Colonic mucosa (tissue), 4 donors: Measurements from ENCODE around the gene RNF144A. TPM values are rescaled to one million over a fixed set of nuclear protein-coding genes. Genes with fewer than 3 reads are reported as not detected.
A peak's percentile ranks its signal among the peaks of the same experiment; 100 is the strongest.

Source experiments
- DNase-seq: peaks from one replicate; pipeline ENCODE4 v3.0.0-alpha.2; 2020
- H3K27ac ChIP-seq: fragments of 200-600 bp; one replicate; pipeline ENCODE4 v1.8.0; 2021
- H3K27me3 ChIP-seq: fragments of 200-600 bp; one replicate; pipeline ENCODE4 v1.8.0; 2021
- H3K36me3 ChIP-seq: fragments of 200-600 bp; one replicate; pipeline ENCODE4 v1.8.0; 2021
- H3K4me1 ChIP-seq: fragments of 200-600 bp; one replicate; pipeline ENCODE4 v1.8.0; 2021; ENCODE audit warnings: mild to moderate bottlenecking
- H3K4me3 ChIP-seq: fragments of 200-600 bp; one replicate; pipeline ENCODE4 v1.8.0; 2021
- H3K9ac ChIP-seq, 2 donors: one replicate each; pipeline ENCODE4 v1.7.0; 2013; ENCODE audit warnings: control low read depth in 2 of 2, low read depth in 2 of 2, low read length in 2 of 2
- H3K9me3 ChIP-seq: fragments of 200-600 bp; one replicate; pipeline ENCODE4 v1.8.0; 2021
- intact Hi-C: fragments of 100-400 bp; cut with DNase I; formaldehyde crosslinking; loops from one replicate; pipeline ENCODE4 v1.14.1; 2022
- total RNA-seq, 2 donors: library from RNA; stranded (reverse); fragmentation: NEBNext Ultra II Directional in 1 of 2; extraction: Animal tissue kit (Norgen Biotek cat#: 25700) in 1 of 2; gene quantifications; one replicate each; pipeline ENCODE4 v1.2.1, GENCODE V29; 2021
- TF ChIP-seq, protein P1 (sequence below): fragments of 200-600 bp; IDR thresholded peaks from one replicate; pipeline ENCODE4 v1.8.0; 2022; ENCODE audit warnings: antibody characterized with exemption, mild to moderate bottlenecking
- donor health status: healthy.
- donor health status: DM: no; HTN: no; CAD: no.
- donor health status: DM: no; HTN: no; CAD: no.

The RNF144A gene, protein sequence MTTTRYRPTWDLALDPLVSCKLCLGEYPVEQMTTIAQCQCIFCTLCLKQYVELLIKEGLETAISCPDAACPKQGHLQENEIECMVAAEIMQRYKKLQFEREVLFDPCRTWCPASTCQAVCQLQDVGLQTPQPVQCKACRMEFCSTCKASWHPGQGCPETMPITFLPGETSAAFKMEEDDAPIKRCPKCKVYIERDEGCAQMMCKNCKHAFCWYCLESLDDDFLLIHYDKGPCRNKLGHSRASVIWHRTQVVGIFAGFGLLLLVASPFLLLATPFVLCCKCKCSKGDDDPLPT
- total RNA-seq, result 10 to 100 TPM; 13.9 to 22.6 TPM

DNA sequence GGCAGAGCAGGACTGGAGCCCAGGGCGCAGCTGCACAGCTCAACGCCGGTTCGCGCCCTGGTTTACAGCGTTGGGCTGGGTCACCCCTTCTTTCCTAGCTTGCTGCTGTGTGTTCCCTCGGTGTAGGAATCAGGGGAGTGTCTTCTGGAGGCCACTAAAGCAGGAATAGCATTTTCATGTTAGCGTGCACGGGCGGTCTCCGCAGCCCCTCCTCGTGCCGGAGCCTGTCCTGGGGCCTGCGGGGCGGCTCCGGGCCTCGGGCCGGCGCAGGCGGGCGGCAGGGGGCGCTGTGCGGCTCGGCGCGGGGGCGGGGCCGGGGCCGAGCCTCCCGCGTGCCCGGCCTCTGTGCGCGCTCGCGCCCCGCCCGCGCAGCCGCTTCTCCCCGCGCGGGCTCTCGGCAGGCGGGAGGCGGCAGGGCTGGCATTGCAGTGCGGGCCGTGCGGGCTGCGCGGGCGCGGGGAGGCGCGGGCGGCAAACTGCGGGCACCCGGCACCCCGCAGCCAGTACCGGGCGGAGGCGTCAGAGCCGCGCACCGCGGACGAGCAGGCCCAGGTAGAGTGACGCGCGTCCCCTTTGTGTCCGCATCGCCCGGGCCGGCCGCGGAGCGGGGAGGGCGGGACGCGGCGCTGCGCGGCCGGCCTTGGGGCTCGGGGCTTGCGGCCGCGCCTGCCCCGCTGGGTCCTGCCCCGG, at the start of gene RNF144A:
Gene RNF144A (plus strand): TSS at position 342 of the 690 bp plus-strand sequence. CDS start 79,515 bp downstream, outside the sequence.
- Histone ChIP-seq H3K36me3 (no peaks in the 10 kb centered on the region), H3K4me1 (no peaks in the 10 kb centered on the region), H3K27me3 (no peaks in the 10 kb centered on the region), H3K9ac (peak within 1 kb of the TSS in 1 of 2 donors; percentile 85), H3K9me3 (no peaks in the 10 kb centered on the region), H3K27ac (no peak within 1 kb of the TSS), H3K4me3 (peak within 1 kb of the TSS; percentile 74)
- TF ChIP-seq, protein P1, sequence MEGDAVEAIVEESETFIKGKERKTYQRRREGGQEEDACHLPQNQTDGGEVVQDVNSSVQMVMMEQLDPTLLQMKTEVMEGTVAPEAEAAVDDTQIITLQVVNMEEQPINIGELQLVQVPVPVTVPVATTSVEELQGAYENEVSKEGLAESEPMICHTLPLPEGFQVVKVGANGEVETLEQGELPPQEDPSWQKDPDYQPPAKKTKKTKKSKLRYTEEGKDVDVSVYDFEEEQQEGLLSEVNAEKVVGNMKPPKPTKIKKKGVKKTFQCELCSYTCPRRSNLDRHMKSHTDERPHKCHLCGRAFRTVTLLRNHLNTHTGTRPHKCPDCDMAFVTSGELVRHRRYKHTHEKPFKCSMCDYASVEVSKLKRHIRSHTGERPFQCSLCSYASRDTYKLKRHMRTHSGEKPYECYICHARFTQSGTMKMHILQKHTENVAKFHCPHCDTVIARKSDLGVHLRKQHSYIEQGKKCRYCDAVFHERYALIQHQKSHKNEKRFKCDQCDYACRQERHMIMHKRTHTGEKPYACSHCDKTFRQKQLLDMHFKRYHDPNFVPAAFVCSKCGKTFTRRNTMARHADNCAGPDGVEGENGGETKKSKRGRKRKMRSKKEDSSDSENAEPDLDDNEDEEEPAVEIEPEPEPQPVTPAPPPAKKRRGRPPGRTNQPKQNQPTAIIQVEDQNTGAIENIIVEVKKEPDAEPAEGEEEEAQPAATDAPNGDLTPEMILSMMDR, result no peak
- DNase-seq, result peak; percentile 57
- intact Hi-C loops, result no loop called here

DNA sequence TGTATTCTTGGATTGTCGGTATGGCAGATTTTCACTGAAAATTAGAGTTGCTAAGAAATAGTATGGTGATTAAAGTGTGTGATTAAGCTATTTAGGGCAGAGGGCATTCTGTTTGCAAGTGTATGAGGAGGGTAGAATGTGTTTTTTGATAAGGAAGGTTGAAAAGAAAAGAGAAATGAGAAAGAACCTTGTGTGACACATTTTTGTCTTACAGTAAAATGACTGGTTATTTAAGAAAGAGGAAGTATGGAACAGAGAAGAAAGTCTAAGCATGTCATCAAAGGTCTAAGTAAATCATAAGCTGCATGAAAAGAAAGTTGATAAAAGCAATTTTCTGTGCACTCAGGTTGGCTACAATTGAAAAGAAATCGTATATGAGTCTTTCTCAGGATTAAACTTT, 44.8 kb upstream of the RNF144A start:
- H3K36me3 ChIP-seq, result no peaks in the 10 kb centered on the region
- no peaks in the 10 kb centered on the region for H3K27me3 ChIP-seq
- intact Hi-C loops, result no loop called here
- no peak overlapping the region for H3K4me3 ChIP-seq
- TF ChIP-seq, protein P1, result no peak
- no peaks in the 10 kb centered on the region for H3K9me3 ChIP-seq
- H3K9ac ChIP-seq, result no peak overlapping the region
- no peak for DNase-seq
- no peak overlapping the region for H3K27ac ChIP-seq
- no peaks in the 10 kb centered on the region for H3K4me1 ChIP-seq

DNA sequence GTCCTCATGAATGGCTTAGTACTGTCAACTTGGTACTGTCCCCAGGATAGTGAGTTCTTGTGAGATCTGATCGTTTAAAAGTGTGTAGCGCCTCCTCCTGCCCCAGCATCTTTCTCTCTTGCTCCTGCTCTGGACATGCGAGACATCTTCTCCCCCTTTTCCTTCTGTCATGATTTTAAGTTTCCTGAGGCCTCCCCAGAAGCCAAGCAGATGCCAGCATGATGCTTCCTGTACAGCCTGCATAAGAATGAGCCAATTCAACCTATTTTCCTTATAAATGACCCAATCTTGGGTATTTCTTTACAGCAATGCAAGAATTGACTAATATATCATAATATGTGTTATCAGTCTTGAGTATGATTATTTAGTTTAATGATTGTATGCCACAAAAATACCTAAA, 43.2 kb upstream of the RNF144A start:
- H3K4me3 ChIP-seq, result no peak overlapping the region

DNA sequence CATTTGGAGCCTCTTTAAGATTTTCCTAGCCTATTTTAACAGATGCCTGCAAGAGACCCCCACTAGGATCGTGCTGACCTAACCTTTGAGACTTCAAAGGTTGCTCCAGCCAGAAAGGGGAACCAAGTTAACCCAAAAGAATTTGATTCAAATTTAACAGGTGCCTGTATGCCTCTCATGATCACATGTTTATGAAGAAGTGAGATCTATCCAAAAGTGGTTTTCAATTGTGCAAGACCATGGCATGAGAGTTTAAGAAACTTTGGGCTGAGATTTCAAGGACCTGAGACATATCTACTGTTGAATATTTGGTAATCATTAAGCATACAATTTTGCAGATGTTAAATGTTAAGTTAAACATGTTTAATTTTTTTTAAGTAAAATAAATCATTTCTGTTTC, 40.9 kb upstream of the RNF144A start:
- Histone ChIP-seq H3K27ac (no peak overlapping the region), H3K36me3 (no peaks in the 10 kb centered on the region), H3K9ac (no peak overlapping the region), H3K4me3 (no peak overlapping the region), H3K4me1 (no peaks in the 10 kb centered on the region), H3K27me3 (no peaks in the 10 kb centered on the region), H3K9me3 (no peaks in the 10 kb centered on the region)
- no peak for DNase-seq
- intact Hi-C loops, result no loop called here
- TF ChIP-seq, protein P1, result no peak

More for the DNA sequence above, 43.2 kb upstream of the RNF144A start:
- intact Hi-C loops, result no loop called here
- TF ChIP-seq, protein P1, result no peak
- DNase-seq, result no peak
- Histone ChIP-seq H3K4me1 (no peaks in the 10 kb centered on the region), H3K27ac (no peak overlapping the region), H3K27me3 (no peaks in the 10 kb centered on the region), H3K9ac (no peak overlapping the region), H3K36me3 (no peaks in the 10 kb centered on the region), H3K9me3 (no peaks in the 10 kb centered on the region)

DNA sequence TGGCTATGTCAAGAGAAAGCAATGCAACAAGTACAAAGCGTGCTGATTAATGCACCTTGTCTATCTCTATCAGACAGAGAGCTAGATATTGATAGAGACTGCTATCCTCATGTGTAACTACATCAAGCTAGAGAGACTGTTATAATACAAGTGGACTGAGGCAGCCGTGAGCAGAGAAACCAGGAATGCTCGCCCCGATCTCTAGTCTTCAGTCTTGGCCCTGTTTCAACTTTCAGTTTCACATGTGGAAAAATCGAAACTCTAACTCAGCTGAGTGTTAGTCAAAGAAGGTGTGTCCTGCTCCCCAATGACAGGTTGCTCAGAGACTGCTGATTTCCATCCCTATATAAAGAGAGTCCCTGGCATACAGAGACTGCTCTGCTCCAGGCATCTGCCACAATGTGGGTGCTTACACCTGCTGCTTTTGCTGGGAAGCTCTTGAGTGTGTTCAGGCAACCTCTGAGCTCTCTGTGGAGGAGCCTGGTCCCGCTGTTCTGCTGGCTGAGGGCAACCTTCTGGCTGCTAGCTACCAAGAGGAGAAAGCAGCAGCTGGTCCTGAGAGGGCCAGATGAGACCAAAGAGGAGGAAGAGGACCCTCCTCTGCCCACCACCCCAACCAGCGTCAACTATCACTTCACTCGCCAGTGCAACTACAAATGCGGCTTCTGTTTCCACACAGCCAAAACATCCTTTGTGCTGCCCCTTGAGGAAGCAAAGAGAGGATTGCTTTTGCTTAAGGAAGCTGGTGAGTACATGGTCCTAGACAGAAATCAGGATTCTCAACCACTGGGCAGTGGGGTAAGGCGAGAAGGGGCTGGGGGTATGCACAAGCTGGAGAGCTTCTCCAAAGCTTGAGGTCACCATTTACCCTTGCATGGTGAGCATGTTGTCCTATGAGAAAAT, 39.6 kb upstream of the RNF144A start, which contains the start of gene RSAD2:
Gene RSAD2 (plus strand): TSS at position 376 of the 903 bp plus-strand sequence. CDS start 24 bp downstream, at position 400.
- DNase-seq, result peak; percentile 33
- TF ChIP-seq, protein P1, result no peak
- H3K36me3 ChIP-seq, result no peaks in the 10 kb centered on the region
- no peaks in the 10 kb centered on the region for H3K4me1 ChIP-seq
- intact Hi-C loops, result no loop called here
- H3K4me3 ChIP-seq, result peak within 1 kb of the TSS; percentile 19
- no peaks in the 10 kb centered on the region for H3K27me3 ChIP-seq
- H3K9me3 ChIP-seq, result no peaks in the 10 kb centered on the region
- peak within 1 kb of the TSS in 1 of 2 donors; percentile 13 for H3K9ac ChIP-seq
- no peak within 1 kb of the TSS for H3K27ac ChIP-seq
